Ovary (tissue), 3 donors: Measurements from ENCODE around the gene CHCHD6.

Experiments used
- EP300 ChIP-seq: sonication (generic); formaldehyde crosslinking; IDR thresholded peaks from one replicate; pipeline ENCODE4 v1.6.1; 2017; ENCODE audit warnings: antibody characterized with exemption
- TF ChIP-seq, protein P1 (sequence below), 3 donors: fragments of 450-650 bp in 2 of 3; fragments of 200-600 bp in 1 of 3; IDR thresholded peaks; one replicate each; pipeline versions ENCODE4 v1.5.1 to v1.8.0; 2016 to 2022; ENCODE audit warnings: antibody characterized with exemption in 3 of 3, mild to moderate bottlenecking in 1 of 3
- donor health status: DM: no; HTN: no; CAD: no.

DNA sequence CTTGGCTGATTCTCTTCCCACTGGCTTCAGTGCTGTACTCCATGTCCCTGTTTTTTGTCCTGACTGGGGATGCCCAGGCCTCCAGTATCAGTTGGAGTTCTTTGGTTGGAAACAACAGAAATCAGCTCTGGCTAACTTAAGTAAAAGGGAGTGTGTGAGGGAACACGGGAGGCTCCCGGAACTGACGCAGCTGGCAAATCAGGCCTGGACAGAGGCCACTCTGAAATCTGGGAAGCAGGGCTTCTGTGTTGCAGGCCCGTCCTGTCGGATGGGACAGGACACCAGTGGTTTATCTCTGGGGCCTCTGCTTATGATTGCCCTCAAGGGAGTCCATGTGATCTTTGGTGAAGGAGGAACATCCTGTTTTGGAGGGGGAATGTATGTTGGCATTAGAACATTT is 124.3 kb downstream of the CHCHD6 start:
- no peak for TF ChIP-seq EP300
- TF ChIP-seq, protein P1, sequence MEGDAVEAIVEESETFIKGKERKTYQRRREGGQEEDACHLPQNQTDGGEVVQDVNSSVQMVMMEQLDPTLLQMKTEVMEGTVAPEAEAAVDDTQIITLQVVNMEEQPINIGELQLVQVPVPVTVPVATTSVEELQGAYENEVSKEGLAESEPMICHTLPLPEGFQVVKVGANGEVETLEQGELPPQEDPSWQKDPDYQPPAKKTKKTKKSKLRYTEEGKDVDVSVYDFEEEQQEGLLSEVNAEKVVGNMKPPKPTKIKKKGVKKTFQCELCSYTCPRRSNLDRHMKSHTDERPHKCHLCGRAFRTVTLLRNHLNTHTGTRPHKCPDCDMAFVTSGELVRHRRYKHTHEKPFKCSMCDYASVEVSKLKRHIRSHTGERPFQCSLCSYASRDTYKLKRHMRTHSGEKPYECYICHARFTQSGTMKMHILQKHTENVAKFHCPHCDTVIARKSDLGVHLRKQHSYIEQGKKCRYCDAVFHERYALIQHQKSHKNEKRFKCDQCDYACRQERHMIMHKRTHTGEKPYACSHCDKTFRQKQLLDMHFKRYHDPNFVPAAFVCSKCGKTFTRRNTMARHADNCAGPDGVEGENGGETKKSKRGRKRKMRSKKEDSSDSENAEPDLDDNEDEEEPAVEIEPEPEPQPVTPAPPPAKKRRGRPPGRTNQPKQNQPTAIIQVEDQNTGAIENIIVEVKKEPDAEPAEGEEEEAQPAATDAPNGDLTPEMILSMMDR (IDR thresholded peaks at IDR 0.05): no peak
